ENCODE data around the gene ANKRD11. TPM values are rescaled to one million over a fixed set of nuclear protein-coding genes. Genes with fewer than 3 reads are reported as not detected.

ANKRD11 gene
- total and polyA plus RNA-seq, 9 donors = 52.1 to 188 (median 109) TPM

GRCh38 chr16:89522287-89522686 lies 31.9 kb upstream of the ANKRD11 start:
- WGBS, 3 donors = 89 to 90% (median 90%) methylated on average over 31 of the region's 31 CpGs
- Histone ChIP-seq H3K27ac (no peak overlapping the region), H3K9me3 (no peaks in the 10 kb centered on the region), H3K27me3 (no peaks in the 10 kb centered on the region), H3K4me1 (ENCODE audit: insufficient read depth) (no peaks in the 10 kb centered on the region), H3K4me3 (no peak overlapping the region), H3K36me3 (no peaks in the 10 kb centered on the region)
- no peak for TF ChIP-seq EP300 (IDR thresholded peaks at IDR 0.05)
- TF ChIP-seq POLR2A (IDR thresholded peaks at IDR 0.05) = no peak
- TF ChIP-seq CTCF (IDR thresholded peaks at IDR 0.05) = no peak
- no peak for DNase-seq
- intact Hi-C loops (cut with DNase I) = no loop called here

GRCh38 chr16:89519881-89520280 lies 29.5 kb upstream of the ANKRD11 start:
- H3K27ac ChIP-seq = no peak overlapping the region
- no peak for DNase-seq
- H3K36me3 ChIP-seq = no peaks in the 10 kb centered on the region
- H3K9me3 ChIP-seq = no peaks in the 10 kb centered on the region
- intact Hi-C loops (cut with DNase I) = no loop called here
- no peak overlapping the region for H3K4me3 ChIP-seq
- no peaks in the 10 kb centered on the region for H3K4me1 ChIP-seq (ENCODE audit: insufficient read depth)
- no peak for TF ChIP-seq EP300 (IDR thresholded peaks at IDR 0.05)
- TF ChIP-seq CTCF (IDR thresholded peaks at IDR 0.05) = no peak
- no peak for TF ChIP-seq POLR2A (IDR thresholded peaks at IDR 0.05)
- no peaks in the 10 kb centered on the region for H3K27me3 ChIP-seq
- 68 to 76% (median 75%) methylated on average over 15 of the region's 15 CpGs for WGBS, 3 donors

GRCh38 chr16:89517128-89517527 lies 26.8 kb upstream of the ANKRD11 start:
- DNase-seq = no peak
- 79 to 83% (median 81%) methylated on average over 9 of the region's 9 CpGs for WGBS, 3 donors
- intact Hi-C loops (cut with DNase I) = no loop called here
- H3K4me3 ChIP-seq = no peak overlapping the region
- H3K4me1 ChIP-seq (ENCODE audit: insufficient read depth) = no peaks in the 10 kb centered on the region
- no peaks in the 10 kb centered on the region for H3K27me3 ChIP-seq
- H3K36me3 ChIP-seq = no peaks in the 10 kb centered on the region
- no peak overlapping the region for H3K27ac ChIP-seq
- TF ChIP-seq CTCF (IDR thresholded peaks at IDR 0.05) (no peak), POLR2A (IDR thresholded peaks at IDR 0.05) (no peak), EP300 (IDR thresholded peaks at IDR 0.05) (no peak)
- H3K9me3 ChIP-seq = no peaks in the 10 kb centered on the region

GRCh38 chr16:89512453-89512852 lies 22.1 kb upstream of the ANKRD11 start:
- no peaks in the 10 kb centered on the region for H3K4me1 ChIP-seq (ENCODE audit: insufficient read depth)
- H3K27ac ChIP-seq = no peak overlapping the region
- TF ChIP-seq POLR2A (IDR thresholded peaks at IDR 0.05) (no peak), CTCF (IDR thresholded peaks at IDR 0.05) (no peak), EP300 (IDR thresholded peaks at IDR 0.05) (no peak)
- H3K9me3 ChIP-seq = no peaks in the 10 kb centered on the region
- no peak for DNase-seq
- H3K36me3 ChIP-seq = no peaks in the 10 kb centered on the region
- intact Hi-C loops (cut with DNase I) = no loop called here
- WGBS, 3 donors = 90 to 92% (median 92%) methylated on average over 9 of the region's 9 CpGs
- H3K4me3 ChIP-seq = no peak overlapping the region
- no peaks in the 10 kb centered on the region for H3K27me3 ChIP-seq

GRCh38 chr16:89511374-89511773 lies 21.0 kb upstream of the ANKRD11 start:
- H3K4me1 ChIP-seq (ENCODE audit: insufficient read depth) = peaks cover 4% of the 10 kb centered on the region
- DNase-seq = no peak
- TF ChIP-seq CTCF (IDR thresholded peaks at IDR 0.05) (no peak), POLR2A (IDR thresholded peaks at IDR 0.05) (no peak), EP300 (IDR thresholded peaks at IDR 0.05) (no peak)
- H3K27ac ChIP-seq = no peak overlapping the region
- WGBS, 3 donors = 72 to 81% (median 73%) methylated on average over 8 of the region's 8 CpGs
- no peaks in the 10 kb centered on the region for H3K9me3 ChIP-seq
- no peaks in the 10 kb centered on the region for H3K27me3 ChIP-seq
- no peak overlapping the region for H3K4me3 ChIP-seq
- H3K36me3 ChIP-seq = no peaks in the 10 kb centered on the region
- intact Hi-C loops (cut with DNase I) = no loop called here
